Suprapubic skin (tissue), 4 donors: ENCODE results near the gene LRMDA. TPM values are rescaled to one million over a fixed set of nuclear protein-coding genes. Genes with fewer than 3 reads are reported as not detected.

Experiments
- DNase-seq, 2 donors: peaks; one replicate each; pipeline ENCODE4 v3.0.0-alpha.2; 2019; ENCODE audit warnings: low spot score in 2 of 2
- H3K27ac ChIP-seq: fragments of 200-600 bp; sonication (generic); one replicate; pipeline ENCODE4 v1.5.1; 2019
- H3K27me3 ChIP-seq: fragments of 200-600 bp; sonication (generic); one replicate; pipeline ENCODE4 v1.5.1; 2019
- H3K36me3 ChIP-seq: fragments of 200-600 bp; sonication (generic); one replicate; pipeline ENCODE4 v1.5.1; 2019
- H3K4me1 ChIP-seq: fragments of 200-600 bp; sonication (generic); one replicate; pipeline ENCODE4 v1.5.1; 2019
- H3K4me3 ChIP-seq: fragments of 200-600 bp; sonication (generic); one replicate; pipeline ENCODE4 v1.5.1; 2019; ENCODE audit warnings: mild to moderate bottlenecking
- H3K9me3 ChIP-seq: fragments of 200-600 bp; sonication (generic); one replicate; pipeline ENCODE4 v1.5.1; 2019
- CTCF ChIP-seq, 2 donors: fragments of 200-600 bp in 1 of 2; fragments of 450-650 bp in 1 of 2; sonication (generic) in 1 of 2; IDR thresholded peaks; one replicate each; pipeline ENCODE4 v1.5.1; 2016 to 2019; ENCODE audit warnings: antibody characterized with exemption in 2 of 2, mild to moderate bottlenecking in 1 of 2, moderate library complexity in 1 of 2
- EP300 ChIP-seq: sonication (generic); formaldehyde crosslinking; IDR thresholded peaks from one replicate; pipeline ENCODE4 v1.6.1; 2017; ENCODE audit warnings: antibody characterized with exemption
- POLR2A ChIP-seq, 2 donors: fragments of 450-650 bp; IDR thresholded peaks; one replicate each; pipeline ENCODE4 v1.6.1; 2017; ENCODE audit warnings: antibody characterized with exemption in 2 of 2, mild to moderate bottlenecking in 2 of 2, moderate library complexity in 2 of 2
- POLR2AphosphoS5 ChIP-seq, 3 donors: sonication (generic); formaldehyde crosslinking; IDR thresholded peaks; one replicate each; pipeline ENCODE4 v1.6.1; 2017; ENCODE audit warnings: antibody characterized with exemption in 3 of 3
- WGBS: methylation state at CpG from one replicate; pipeline ENCODE4 v1.1.5; 2018; 5-methylcytosine and 5-hydroxymethylcytosine counted together
- total RNA-seq, 4 donors: library from RNA; depleted of rRNA; stranded (reverse); fragments of >200 nt; gene quantifications; one replicate each; pipeline ENCODE4 v1.1.0, GENCODE V29; 2016

LRMDA gene
- total RNA-seq, 4 donors from 2014 or later, result 0.10 to 2.9 (median 1.9) TPM; not detected in 1

GRCh38 chr10:76213876-76214275, 782.5 kb downstream of the LRMDA start:
- DNase-seq, result no peak
- Histone ChIP-seq H3K27ac (no peak overlapping the region), H3K4me1 (no peaks in the 10 kb centered on the region), H3K36me3 (no peaks in the 10 kb centered on the region), H3K9me3 (no peaks in the 10 kb centered on the region), H3K27me3 (no peaks in the 10 kb centered on the region), H3K4me3 (no peak overlapping the region)
- TF ChIP-seq POLR2A (IDR thresholded peaks at IDR 0.05), result no peak
- TF ChIP-seq CTCF (IDR thresholded peaks at IDR 0.05), result no peak
- TF ChIP-seq POLR2AphosphoS5 (IDR thresholded peaks at IDR 0.05), result no peak
- TF ChIP-seq EP300, result no peak
- WGBS, result 69% methylated on average over 2 of the region's 2 CpGs

DNA sequence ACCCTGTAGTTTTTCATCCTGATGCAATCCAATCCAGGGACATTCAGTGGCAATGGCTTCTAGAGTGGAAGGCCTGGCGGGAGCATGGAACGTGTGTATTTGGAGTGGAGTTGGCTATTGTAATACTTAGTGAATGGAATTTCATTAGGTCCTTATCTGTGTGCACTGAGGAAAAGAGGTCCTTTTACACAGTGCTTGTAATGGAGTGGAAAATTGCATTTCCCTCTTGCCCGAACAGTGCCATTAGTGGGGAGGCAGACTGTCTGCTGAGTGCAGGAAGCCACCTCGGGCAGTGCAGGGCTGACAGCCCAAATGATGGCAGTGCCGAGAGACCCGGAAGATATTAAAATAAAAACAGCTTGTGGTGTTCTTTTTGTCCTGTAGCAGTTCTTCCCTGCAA, 786.6 kb downstream of the LRMDA start:
- Histone ChIP-seq H3K27me3 (no peaks in the 10 kb centered on the region), H3K27ac (no peak overlapping the region), H3K4me1 (no peaks in the 10 kb centered on the region), H3K9me3 (no peaks in the 10 kb centered on the region), H3K36me3 (no peaks in the 10 kb centered on the region), H3K4me3 (no peak overlapping the region)
- WGBS, result 94% methylated on average over 6 of the region's 6 CpGs
- no peak for DNase-seq
- TF ChIP-seq EP300 (no peak), POLR2A (IDR thresholded peaks at IDR 0.05) (no peak), POLR2AphosphoS5 (IDR thresholded peaks at IDR 0.05) (no peak), CTCF (IDR thresholded peaks at IDR 0.05) (no peak)

DNA sequence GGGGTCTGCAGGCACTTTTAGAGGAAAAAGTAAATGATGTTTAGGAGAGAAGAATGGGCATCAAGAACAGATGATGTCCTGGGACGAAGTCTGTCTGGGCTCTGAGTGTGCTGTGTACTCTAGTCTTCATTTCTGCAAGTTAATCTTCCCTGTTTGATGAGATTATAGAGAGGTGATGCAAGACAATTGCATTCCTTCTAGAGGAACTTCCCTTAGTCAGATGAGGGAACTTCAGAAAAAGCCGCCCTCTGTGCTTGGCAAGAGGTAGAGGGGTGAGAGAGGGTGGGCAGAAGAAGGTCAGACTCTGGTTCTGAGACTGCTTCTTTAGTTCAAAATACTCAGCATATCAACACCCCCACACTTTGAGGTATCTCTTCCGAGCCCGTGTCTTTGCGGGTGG, 797.9 kb downstream of the LRMDA start:
- H3K27me3 ChIP-seq, result no peaks in the 10 kb centered on the region
- H3K9me3 ChIP-seq, result no peaks in the 10 kb centered on the region
- DNase-seq, result no peak
- WGBS, result 89% methylated on average over 5 of the region's 5 CpGs
- H3K4me1 ChIP-seq, result no peaks in the 10 kb centered on the region
- H3K4me3 ChIP-seq, result no peak overlapping the region
- H3K36me3 ChIP-seq, result no peaks in the 10 kb centered on the region
- TF ChIP-seq POLR2A (IDR thresholded peaks at IDR 0.05) (no peak), EP300 (no peak), POLR2AphosphoS5 (IDR thresholded peaks at IDR 0.05) (no peak), CTCF (IDR thresholded peaks at IDR 0.05) (no peak)
- no peak overlapping the region for H3K27ac ChIP-seq

GRCh38 chr10:76230921-76231285, 799.5 kb downstream of the LRMDA start:
- TF ChIP-seq POLR2A (IDR thresholded peaks at IDR 0.05), result no peak
- TF ChIP-seq POLR2AphosphoS5 (IDR thresholded peaks at IDR 0.05), result no peak
- no peak for TF ChIP-seq CTCF (IDR thresholded peaks at IDR 0.05)
- TF ChIP-seq EP300, result no peak

GRCh38 chr10:76231286-76231934, 800.0 kb downstream of the LRMDA start:
- Histone ChIP-seq H3K27ac (no peak overlapping the region), H3K9me3 (no peaks in the 10 kb centered on the region), H3K27me3 (no peaks in the 10 kb centered on the region), H3K4me1 (no peaks in the 10 kb centered on the region), H3K4me3 (no peak overlapping the region), H3K36me3 (no peaks in the 10 kb centered on the region)
- 46% methylated on average over 2 of the region's 2 CpGs for WGBS
- TF ChIP-seq POLR2AphosphoS5 (IDR thresholded peaks at IDR 0.05) (no peak), EP300 (no peak), POLR2A (IDR thresholded peaks at IDR 0.05) (no peak), CTCF (IDR thresholded peaks at IDR 0.05) (no peak)
- no peak for DNase-seq

More at GRCh38 chr10:76230921-76231285, 799.5 kb downstream of the LRMDA start:
- Histone ChIP-seq H3K27ac (no peak overlapping the region), H3K9me3 (no peaks in the 10 kb centered on the region), H3K27me3 (no peaks in the 10 kb centered on the region), H3K4me3 (no peak overlapping the region), H3K36me3 (no peaks in the 10 kb centered on the region), H3K4me1 (no peaks in the 10 kb centered on the region)
- no peak for DNase-seq
- WGBS, result 85% methylated on average over 1 of the region's 1 CpG
